ENCODE measurements around the gene TACR2.
A peak's percentile ranks its signal among the peaks of the same experiment; 100 is the strongest.

Gene TACR2

GRCh38 chr10:69419096-69419743 lies 2.5 kb upstream of the TACR2 start:
- DNase-seq (ENCODE audit: low spot score): no peak

GRCh38 chr10:69418052-69418752 lies 1.5 kb upstream of the TACR2 start:
- no peak for DNase-seq (ENCODE audit: low spot score)

GRCh38 chr10:69417542-69417941 lies 824 bp upstream of the TACR2 start:
- DNase-seq (ENCODE audit: low spot score): no peak

- DNase-seq (ENCODE audit: low spot score): no peak
These were observed 767 bp downstream of the TACR2 start for GRCh38 chr10:69415951-69416350.

- DNase-seq (ENCODE audit: low spot score): no peak
These were observed 1.7 kb downstream of the TACR2 start for GRCh38 chr10:69415049-69415448.

- no peak for DNase-seq (ENCODE audit: low spot score)
These were observed 2.4 kb downstream of the TACR2 start for GRCh38 chr10:69414036-69415018.

GRCh38 chr10:69413221-69413865 lies 3.4 kb downstream of the TACR2 start:
- DNase-seq (ENCODE audit: low spot score): peak; percentile 86

- DNase-seq (ENCODE audit: low spot score): no peak
These were observed 4.4 kb downstream of the TACR2 start for GRCh38 chr10:69412232-69412790.

GRCh38 chr10:69411476-69411875 lies 5.2 kb downstream of the TACR2 start:
- DNase-seq (ENCODE audit: low spot score): no peak

GRCh38 chr10:69410487-69410886 lies 6.2 kb downstream of the TACR2 start:
- DNase-seq (ENCODE audit: low spot score): no peak

- no peak for DNase-seq (ENCODE audit: low spot score)
These were observed 6.8 kb downstream of the TACR2 start for GRCh38 chr10:69409968-69410367.

GRCh38 chr10:69409176-69409495 lies 7.6 kb downstream of the TACR2 start:
- no peak for DNase-seq (ENCODE audit: low spot score)

GRCh38 chr10:69408318-69409175 lies 8.2 kb downstream of the TACR2 start:
- DNase-seq (ENCODE audit: low spot score): peak; percentile 97

- no peak for DNase-seq (ENCODE audit: low spot score)
These were observed 9.0 kb downstream of the TACR2 start for GRCh38 chr10:69407621-69408301.

GRCh38 chr10:69406816-69407580 lies 9.7 kb downstream of the TACR2 start:
- no peak for DNase-seq (ENCODE audit: low spot score)

GRCh38 chr10:69406302-69406811 lies 10.4 kb downstream of the TACR2 start:
- no peak for DNase-seq (ENCODE audit: low spot score)

GRCh38 chr10:69405221-69405620 lies 11.5 kb downstream of the TACR2 start:
- DNase-seq (ENCODE audit: low spot score): no peak

- no peak for DNase-seq (ENCODE audit: low spot score)
These were observed 11.9 kb downstream of the TACR2 start for GRCh38 chr10:69404786-69405185.

GRCh38 chr10:69403519-69403918 lies 13.2 kb downstream of the TACR2 start:
- peak; percentile 47 for DNase-seq (ENCODE audit: low spot score)

All from GM03348 (cell line).